Ectodermal cell (in vitro differentiated cells): ENCODE results near the gene BAX.

ENCODE experiments used
- H3K27ac ChIP-seq: 2 replicates; pipeline ENCODE4 v1.7.0; 2013; ENCODE audit warnings: mild to moderate bottlenecking, low read depth, low read length; ENCODE audit not compliant: insufficient read depth, poor library complexity, severe bottlenecking
- H3K27me3 ChIP-seq: 2 replicates; pipeline ENCODE4 v1.7.0; 2013; ENCODE audit warnings: mild to moderate bottlenecking, low read length; ENCODE audit not compliant: insufficient read depth, control insufficient read depth, poor library complexity, severe bottlenecking
- H3K36me3 ChIP-seq: one replicate; pipeline ENCODE4 v1.7.0; 2013; ENCODE audit warnings: low read length; ENCODE audit not compliant: control insufficient read depth, insufficient read depth
- H3K4me1 ChIP-seq: one replicate; pipeline ENCODE4 v1.7.0; 2013; ENCODE audit warnings: low read length; ENCODE audit not compliant: control insufficient read depth, insufficient read depth
- H3K4me3 ChIP-seq: 2 replicates; pipeline ENCODE4 v1.7.0; 2013; ENCODE audit warnings: low read depth, low read length, control low read depth; ENCODE audit not compliant: insufficient read depth
- H3K9me3 ChIP-seq: 2 replicates; pipeline ENCODE4 v1.7.0; 2013; ENCODE audit warnings: mild to moderate bottlenecking, low read length, moderate library complexity; ENCODE audit not compliant: control insufficient read depth
- WGBS, 2 experiments: methylation state at CpG; one replicate each; pipeline ENCODE4 v1.1.7; 2013; ENCODE audit warnings: missing lambda C conversion rate in 2 of 2; 5-methylcytosine and 5-hydroxymethylcytosine counted together

The BAX gene

GRCh38 chr19:48962029-48962848 is 7.6 kb downstream of the BAX start:
- no peak overlapping the region for H3K4me3 ChIP-seq
- 69 to 72% methylated on average over 22 of the region's 22 CpGs for WGBS, 2 experiments
- peak overlapping the region; percentile 26 for H3K27ac ChIP-seq
- peaks cover 14% of the 10 kb centered on the region for H3K36me3 ChIP-seq
- H3K27me3 ChIP-seq, result no peaks in the 10 kb centered on the region
- peaks cover 23% of the 10 kb centered on the region for H3K4me1 ChIP-seq
- no peaks in the 10 kb centered on the region for H3K9me3 ChIP-seq

- no peak overlapping the region for H3K4me3 ChIP-seq
- H3K27me3 ChIP-seq, result no peaks in the 10 kb centered on the region
- peaks cover 14% of the 10 kb centered on the region for H3K36me3 ChIP-seq
- H3K4me1 ChIP-seq, result peaks cover 23% of the 10 kb centered on the region
- no peak overlapping the region for H3K27ac ChIP-seq
- H3K9me3 ChIP-seq, result no peaks in the 10 kb centered on the region
- WGBS, 2 experiments, result 58 to 65% methylated on average over 4 to 5 of the region's 7 CpGs
These were observed 8.1 kb downstream of the BAX start for GRCh38 chr19:48962849-48963165.

- H3K4me3 ChIP-seq, result peak overlapping the region; percentile 13
- H3K4me1 ChIP-seq, result peaks cover 23% of the 10 kb centered on the region
- no peaks in the 10 kb centered on the region for H3K9me3 ChIP-seq
- H3K27ac ChIP-seq, result peak overlapping the region; percentile 53
- peaks cover 14% of the 10 kb centered on the region for H3K36me3 ChIP-seq
- no peaks in the 10 kb centered on the region for H3K27me3 ChIP-seq
- 11% methylated on average over 27 to 28 of the region's 28 CpGs for WGBS, 2 experiments
These were observed 8.9 kb downstream of the BAX start for GRCh38 chr19:48963371-48964204.

GRCh38 chr19:48964205-48965039 is 9.7 kb downstream of the BAX start:
- peaks cover 14% of the 10 kb centered on the region for H3K36me3 ChIP-seq
- no peaks in the 10 kb centered on the region for H3K27me3 ChIP-seq
- peak overlapping the region; percentile 53 for H3K27ac ChIP-seq
- H3K4me1 ChIP-seq, result peaks cover 23% of the 10 kb centered on the region
- no peaks in the 10 kb centered on the region for H3K9me3 ChIP-seq
- 30% methylated on average over 19 of the region's 19 CpGs for WGBS, 2 experiments
- peak overlapping the region; percentile 13 for H3K4me3 ChIP-seq

GRCh38 chr19:48965040-48965805 is 10.5 kb downstream of the BAX start, which contains the start of gene FTL:
Gene FTL, plus strand, starts transcription at chr19:48965309. Its CDS starts 199 bp downstream, at chr19:48965508.
- 0% methylated on average over 50 of the region's 52 CpGs for WGBS, 2 experiments
- H3K36me3 ChIP-seq, result peaks cover 22% of the 10 kb centered on the region
- H3K9me3 ChIP-seq, result no peaks in the 10 kb centered on the region
- H3K4me3 ChIP-seq, result peak within 1 kb of the TSS; percentile 66
- peaks cover 23% of the 10 kb centered on the region for H3K4me1 ChIP-seq
- H3K27ac ChIP-seq, result peak within 1 kb of the TSS; percentile 64
- no peaks in the 10 kb centered on the region for H3K27me3 ChIP-seq

- no peaks in the 10 kb centered on the region for H3K27me3 ChIP-seq
- H3K4me3 ChIP-seq, result peak overlapping the region; percentile 66
- no peaks in the 10 kb centered on the region for H3K9me3 ChIP-seq
- 15 to 16% methylated on average over 36 of the region's 36 CpGs for WGBS, 2 experiments
- peaks cover 20% of the 10 kb centered on the region for H3K36me3 ChIP-seq
- no peak overlapping the region for H3K27ac ChIP-seq
- peaks cover 26% of the 10 kb centered on the region for H3K4me1 ChIP-seq
These were observed 11.3 kb downstream of the BAX start for GRCh38 chr19:48965806-48966540.

GRCh38 chr19:48966541-48967345 is 12.1 kb downstream of the BAX start:
- Histone ChIP-seq H3K27me3 (no peaks in the 10 kb centered on the region), H3K4me3 (peak overlapping the region; percentile 66), H3K4me1 (peaks cover 26% of the 10 kb centered on the region), H3K9me3 (no peaks in the 10 kb centered on the region), H3K27ac (no peak overlapping the region), H3K36me3 (peaks cover 19% of the 10 kb centered on the region)
- WGBS, 2 experiments, result 92 to 94% methylated on average over 10 of the region's 10 CpGs

GRCh38 chr19:48967346-48968178 is 12.9 kb downstream of the BAX start:
- H3K27me3 ChIP-seq, result no peaks in the 10 kb centered on the region
- H3K27ac ChIP-seq, result no peak overlapping the region
- 93 to 94% methylated on average over 14 of the region's 14 CpGs for WGBS, 2 experiments
- H3K4me3 ChIP-seq, result no peak overlapping the region
- peaks cover 25% of the 10 kb centered on the region for H3K4me1 ChIP-seq
- H3K9me3 ChIP-seq, result no peaks in the 10 kb centered on the region
- H3K36me3 ChIP-seq, result peaks cover 19% of the 10 kb centered on the region
